HepG2 (cell line): ENCODE data around the gene KCNB1. TPM values are rescaled to one million over a fixed set of nuclear protein-coding genes. Genes with fewer than 3 reads are reported as not detected.

Experiments used
- AKNA ChIP-seq: sonication (generic); formaldehyde crosslinking; IDR thresholded peaks from 2 replicates; pipeline ENCODE4 v1.4.0; 2020; ENCODE audit warnings: missing genetic modification reagents, borderline replicate concordance
- FOXJ3 ChIP-seq: sonication (generic); formaldehyde crosslinking; IDR thresholded peaks from 2 replicates; pipeline ENCODE4 v1.4.0; 2020; ENCODE audit warnings: missing genetic modification reagents, mild to moderate bottlenecking, borderline replicate concordance
- GZF1 ChIP-seq: sonication (generic); formaldehyde crosslinking; IDR thresholded peaks from 2 replicates; pipeline ENCODE4 v1.5.1; 2020; ENCODE audit warnings: mild to moderate bottlenecking, missing genetic modification reagents
- KDM3A ChIP-seq: IDR thresholded peaks from 2 replicates; pipeline ENCODE4 v1.6.1; 2018; ENCODE audit warnings: low read depth, missing compliant biosample characterization
- KIAA2018 ChIP-seq: sonication (generic); formaldehyde crosslinking; IDR thresholded peaks from 2 replicates; pipeline ENCODE4 v1.5.0; 2020; ENCODE audit warnings: mild to moderate bottlenecking, missing genetic modification reagents, borderline replicate concordance
- NR2F2 ChIP-seq: IDR thresholded peaks from 2 replicates; pipeline ENCODE4 v1.6.1; 2012; ENCODE audit warnings: low read depth, inconsistent platforms, borderline replicate concordance
- ZNF407 ChIP-seq: sonication (generic); formaldehyde crosslinking; IDR thresholded peaks from one replicate; pipeline ENCODE4 v1.5.1; 2020; ENCODE audit warnings: mild to moderate bottlenecking, missing genetic modification reagents; ENCODE audit errors: not compliant biosample characterization
- polyA plus RNA-seq, 8 experiments: library from polyadenylated mRNA; depleted of rRNA in 3 of 8; stranded (reverse) in 7 of 8; unstranded in 1 of 8; fragments of >200 nt; fragmentation: Illumina TruSeq in 4 of 8; extraction: Trizol in 4 of 8; gene quantifications; 2 replicates each; pipeline versions ENCODE4 v1.2.1 to v1.2.3, GENCODE V29; 2011 to 2016; ENCODE audit warnings: low read depth in 4 of 8, missing spikeins in 1 of 8, mixed read lengths in 1 of 8; ENCODE audit not compliant: insufficient read depth in 1 of 8
- total RNA-seq, 5 experiments: library from RNA; depleted of rRNA; stranded (reverse); fragments of >200 nt; fragmentation: Illumina TruSeq; extraction: Trizol; gene quantifications; 2 replicates each; pipeline ENCODE4 v1.2.3, GENCODE V29; 2016; ENCODE audit warnings: low read depth in 1 of 5

The KCNB1 gene
- total and polyA plus RNA-seq, 2 of the 13 experiments (the other 11 are each of a cell fraction or from before 2014, with no cell fraction given), result 0.02 TPM; not detected in 1

GRCh38 chr20:49482621-49483017, at the start of gene KCNB1 (continued):
- peak; percentile 97 for TF ChIP-seq AKNA (CRISPR knock-in tag)
- TF ChIP-seq KDM3A (CRISPR knock-in tag), result peak; percentile 77
- TF ChIP-seq ZNF407 (CRISPR knock-in tag), result peak; percentile 36
- no peak for TF ChIP-seq NR2F2
- no peak for TF ChIP-seq KIAA2018 (CRISPR knock-in tag)
- TF ChIP-seq GZF1 (CRISPR knock-in tag), result peak; percentile 66; the same call in 1 of the 2 replicates
- no peak for TF ChIP-seq FOXJ3 (CRISPR knock-in tag)
